GM13977 (cell line): ENCODE data around the gene PROKR1.

Experiments
- DNase-seq: peaks from one replicate; pipeline ENCODE4 v3.0.0; 2012; ENCODE audit warnings: low spot score
- in situ Hi-C: fragments of 300-500 bp; cut with MboI; formaldehyde crosslinking; loops from one replicate; pipeline ENCODE4 v1.12.0; 2022; ENCODE audit warnings: low sequenced_read_pairs, low pct_unique_long_range_greater_than_20kb, mixed read lengths, inconsistent platforms; ENCODE audit not compliant: unreplicated experiment
- TF ChIP-seq, protein P1 (sequence below): IDR thresholded peaks from 2 replicates; pipeline ENCODE4 v1.5.1; 2012; ENCODE audit warnings: mild to moderate bottlenecking, control low read depth; ENCODE audit not compliant: insufficient read depth; ENCODE audit errors: extremely low read depth, missing control alignments

The PROKR1 gene

DNA sequence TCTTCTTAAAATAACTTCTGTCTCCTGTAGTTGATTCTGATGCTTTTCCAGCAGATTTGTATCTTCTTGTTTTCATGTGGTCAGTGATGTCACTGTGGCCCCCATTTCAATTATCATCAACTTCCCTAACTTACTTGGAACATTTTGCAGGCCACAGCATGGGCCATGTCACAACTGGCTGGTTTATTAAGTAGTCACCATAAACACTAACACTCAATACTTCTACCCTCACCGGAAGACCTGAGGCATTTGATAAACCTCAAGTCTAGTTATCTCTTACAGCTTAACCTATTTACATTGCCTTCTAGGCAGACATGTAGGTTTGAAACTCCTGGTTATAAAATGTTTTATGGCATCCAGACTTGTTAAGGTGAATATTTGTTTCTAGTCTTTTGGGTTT, 37.4 kb upstream of the PROKR1 start:
- TF ChIP-seq, protein P1, sequence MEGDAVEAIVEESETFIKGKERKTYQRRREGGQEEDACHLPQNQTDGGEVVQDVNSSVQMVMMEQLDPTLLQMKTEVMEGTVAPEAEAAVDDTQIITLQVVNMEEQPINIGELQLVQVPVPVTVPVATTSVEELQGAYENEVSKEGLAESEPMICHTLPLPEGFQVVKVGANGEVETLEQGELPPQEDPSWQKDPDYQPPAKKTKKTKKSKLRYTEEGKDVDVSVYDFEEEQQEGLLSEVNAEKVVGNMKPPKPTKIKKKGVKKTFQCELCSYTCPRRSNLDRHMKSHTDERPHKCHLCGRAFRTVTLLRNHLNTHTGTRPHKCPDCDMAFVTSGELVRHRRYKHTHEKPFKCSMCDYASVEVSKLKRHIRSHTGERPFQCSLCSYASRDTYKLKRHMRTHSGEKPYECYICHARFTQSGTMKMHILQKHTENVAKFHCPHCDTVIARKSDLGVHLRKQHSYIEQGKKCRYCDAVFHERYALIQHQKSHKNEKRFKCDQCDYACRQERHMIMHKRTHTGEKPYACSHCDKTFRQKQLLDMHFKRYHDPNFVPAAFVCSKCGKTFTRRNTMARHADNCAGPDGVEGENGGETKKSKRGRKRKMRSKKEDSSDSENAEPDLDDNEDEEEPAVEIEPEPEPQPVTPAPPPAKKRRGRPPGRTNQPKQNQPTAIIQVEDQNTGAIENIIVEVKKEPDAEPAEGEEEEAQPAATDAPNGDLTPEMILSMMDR = no peak
- no peak for DNase-seq
- in situ Hi-C loops = no loop called here

DNA sequence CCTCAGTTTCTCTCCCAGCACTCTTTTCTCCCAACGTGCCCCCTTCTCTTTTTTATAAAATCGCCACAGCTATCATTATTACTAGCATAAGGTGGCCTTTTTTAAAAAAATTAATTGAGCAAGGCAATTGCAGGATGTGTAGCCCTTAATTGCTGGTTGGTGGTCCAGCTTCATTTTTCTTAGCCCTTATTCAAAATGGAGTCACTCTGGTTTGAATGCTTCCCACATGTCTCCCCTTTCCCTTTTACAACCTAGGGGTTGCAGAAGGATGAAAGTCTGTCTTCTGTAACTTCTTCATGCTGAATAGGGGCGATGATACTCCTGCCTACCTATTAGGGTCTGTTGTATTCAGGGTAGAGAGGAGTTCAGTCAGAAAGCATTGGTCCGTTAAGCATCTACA, 36.6 kb upstream of the PROKR1 start:
- in situ Hi-C loops = no loop called here
- no peak for DNase-seq
- TF ChIP-seq, protein P1 = no peak

DNA sequence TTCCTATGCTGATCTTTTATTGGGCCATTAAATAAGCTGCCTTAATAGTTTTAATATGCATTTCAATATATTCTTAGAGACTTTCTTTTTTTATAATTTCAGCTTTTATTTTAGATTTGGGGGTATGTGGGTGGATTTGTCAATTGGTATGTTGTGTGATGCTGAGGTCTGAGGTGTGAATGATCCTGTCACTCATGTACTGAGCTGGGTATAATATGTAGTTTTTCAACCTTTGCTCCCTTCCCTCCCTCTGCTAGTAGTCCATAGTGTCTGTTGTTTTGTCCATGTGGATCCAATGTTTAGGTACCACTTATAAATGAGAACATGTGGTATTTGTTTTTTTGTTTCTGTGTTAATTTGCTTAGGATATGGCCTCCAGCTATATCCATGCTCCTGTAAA, 35.5 kb upstream of the PROKR1 start:
- DNase-seq = no peak
- in situ Hi-C loops = no loop called here
- TF ChIP-seq, protein P1 = no peak

DNA sequence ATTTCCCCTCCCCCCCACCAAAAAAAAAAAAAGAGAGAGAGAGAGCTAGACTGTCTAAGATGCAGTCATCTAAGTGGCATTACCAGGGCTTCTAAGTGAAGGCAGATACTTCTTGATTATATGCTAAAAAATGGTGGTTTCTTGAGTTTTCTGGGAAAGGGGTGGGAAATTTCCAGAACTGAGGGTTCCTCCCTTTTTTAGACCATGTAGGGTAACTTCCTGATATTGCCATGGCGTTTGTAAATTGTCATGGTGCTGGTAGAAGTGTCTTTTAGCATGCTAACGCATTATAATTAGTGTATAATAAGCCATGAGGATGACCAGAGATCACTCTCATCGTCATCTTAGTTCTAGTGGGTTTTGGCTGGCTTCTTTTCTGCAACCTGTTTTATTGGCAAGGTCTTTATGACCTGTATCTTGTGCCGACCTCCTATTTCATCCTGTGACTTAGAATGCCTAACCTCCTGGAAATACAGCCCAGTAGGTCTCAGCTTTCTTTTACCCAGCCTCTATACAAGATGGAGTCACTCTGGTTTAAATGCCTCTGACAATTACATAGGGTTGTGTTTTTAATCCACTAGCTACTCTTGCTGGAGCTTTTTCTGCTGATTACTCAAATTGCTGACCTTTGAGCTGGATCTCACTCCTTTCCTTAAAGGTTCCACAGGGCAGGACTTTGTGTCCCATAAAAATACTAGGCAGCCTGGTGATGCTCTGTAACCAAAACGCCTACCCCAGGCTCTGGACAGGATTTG, 30.4 kb upstream of the PROKR1 start:
- no peak for DNase-seq
- in situ Hi-C loops = no loop called here
- TF ChIP-seq, protein P1 = no peak

DNA sequence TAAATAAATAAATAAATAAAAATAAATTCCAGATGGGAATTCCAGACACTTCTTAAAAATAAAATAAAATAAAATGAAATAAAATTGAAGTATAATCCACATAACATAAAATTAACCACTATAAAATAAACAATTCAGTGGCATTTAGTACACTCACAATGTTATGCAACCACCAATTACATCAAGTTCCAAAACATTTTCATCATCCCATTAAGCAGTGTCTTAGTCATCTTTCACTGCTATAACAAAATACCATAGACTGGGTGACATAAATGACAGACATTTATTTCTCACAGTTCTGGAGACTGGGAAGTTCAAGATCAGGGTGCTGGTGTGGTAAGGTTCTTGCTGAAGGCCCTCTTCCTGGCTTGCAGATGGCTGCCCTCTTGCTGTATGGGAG, 22.6 kb upstream of the PROKR1 start:
- DNase-seq = no peak
- in situ Hi-C loops = no loop called here
- TF ChIP-seq, protein P1 = no peak

DNA sequence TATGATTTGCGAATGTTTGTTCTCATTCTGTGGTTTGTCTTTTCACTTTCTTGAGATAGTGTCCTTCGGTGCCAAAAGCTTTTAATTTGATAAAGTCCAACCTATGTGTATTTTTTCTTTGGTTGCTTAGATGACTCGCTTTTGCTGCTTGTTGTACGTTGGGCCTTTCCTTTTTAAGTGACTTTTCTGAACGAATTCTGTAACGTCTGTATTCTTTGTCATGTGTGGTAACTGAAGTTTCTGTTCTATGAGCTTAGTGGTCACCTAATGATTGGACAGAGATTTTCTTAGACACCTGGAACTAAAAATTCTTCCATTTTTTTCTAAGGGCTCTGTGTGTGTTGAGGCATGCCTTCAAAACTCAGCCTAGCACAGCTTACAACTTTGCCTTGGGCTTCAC, 19.6 kb upstream of the PROKR1 start:
- in situ Hi-C loops = no loop called here
- DNase-seq = no peak
- TF ChIP-seq, protein P1 = no peak
